H1 (cell line): ENCODE results near the gene MAST1. TPM values are rescaled to one million over a fixed set of nuclear protein-coding genes. Genes with fewer than 3 reads are reported as not detected.

ENCODE experiments used
- CBX5 ChIP-seq: fragments of 300-800, 300-1000 bp; sonication (generic); IDR thresholded peaks from 2 replicates; pipeline ENCODE4 v1.7.1; 2016; ENCODE audit warnings: antibody characterized with exemption, low read length, low read depth
- NANOG ChIP-seq: IDR thresholded peaks from 2 replicates; pipeline ENCODE4 v1.6.1; 2011; ENCODE audit warnings: low read length, low read depth, mild to moderate bottlenecking, inconsistent platforms; ENCODE audit not compliant: insufficient read depth, poor library complexity, severe bottlenecking
- RXRA ChIP-seq: IDR thresholded peaks from 2 replicates; pipeline ENCODE4 v1.6.1; 2011; ENCODE audit warnings: low read depth, mild to moderate bottlenecking, low read length, moderate library complexity; ENCODE audit not compliant: insufficient read depth
- SIN3A ChIP-seq, 2 experiments: IDR thresholded peaks in 1 of 2; conservative IDR thresholded peaks in 1 of 2; 2 replicates each; pipeline ENCODE4 v1.6.1; 2011 to 2012; ENCODE audit warnings: low read length in 2 of 2, improper control_type of control experiment in 1 of 2, low read depth in 1 of 2, mild to moderate bottlenecking in 1 of 2
- SP2 ChIP-seq: IDR thresholded peaks from 2 replicates; pipeline ENCODE4 v1.6.1; 2012; ENCODE audit warnings: mild to moderate bottlenecking, low read length, inconsistent platforms
- TEAD4 ChIP-seq: IDR thresholded peaks from 2 replicates; pipeline ENCODE4 v1.6.1; 2012; ENCODE audit warnings: low read depth, low read length, inconsistent platforms, mixed read lengths
- polyA plus RNA-seq, 7 experiments: library from polyadenylated mRNA; depleted of rRNA in 3 of 7; stranded (reverse) in 5 of 7; unstranded in 2 of 7; fragments of >200 nt in 5 of 7; fragments of 200-250 nt in 2 of 7; gene quantifications; 1 replicate in 5 of 7; 2 replicates in 1 of 7; 4 replicates in 1 of 7; pipeline versions ENCODE4 v1.2.1 to v1.2.3, GENCODE V29; 2011 to 2013; ENCODE audit warnings: missing spikeins in 2 of 7, mixed read lengths in 2 of 7
- total RNA-seq: library from RNA; stranded (reverse); fragmentation: NEBNext Ultra II Directional; extraction: Animal tissue kit (Norgen Biotek cat#: 25700); gene quantifications from 2 replicates; pipeline ENCODE4 v1.2.1, GENCODE V29; 2021
- TF ChIP-seq, protein P1 (sequence below): fragments of 300-600 bp; sonication (generic); IDR thresholded peaks from 2 replicates; pipeline ENCODE4 v1.7.1; 2012; ENCODE audit warnings: low read length, moderate library complexity, mild to moderate bottlenecking, inconsistent platforms; ENCODE audit not compliant: insufficient replicate concordance

MAST1 gene
- total and polyA plus RNA-seq, 2 of the 8 experiments (the other 6 are each of a cell fraction or from before 2014, with no cell fraction given) = 15.6 to 28.3 TPM

DNA sequence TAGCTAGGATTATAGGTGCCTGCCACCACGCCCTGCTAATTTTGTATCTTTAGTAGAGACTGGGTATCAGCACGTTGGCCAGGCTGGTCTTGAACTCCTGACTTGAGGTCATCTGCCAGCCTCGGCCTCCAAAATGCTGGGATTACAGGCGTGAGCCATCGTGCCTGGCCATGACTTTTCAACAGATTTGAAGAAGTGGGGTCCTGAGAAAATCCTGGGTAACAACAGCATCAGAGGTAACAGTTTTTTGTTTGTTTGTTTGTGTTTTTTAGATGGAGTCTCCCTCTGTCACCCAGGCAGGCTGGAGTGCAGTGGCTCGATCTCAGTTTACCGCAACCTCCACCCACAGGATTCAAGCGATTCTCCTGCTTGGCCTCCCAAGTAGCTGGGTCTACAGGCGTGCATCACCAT lies 43.3 kb upstream of the MAST1 start (continued):
- TF ChIP-seq, protein P1, sequence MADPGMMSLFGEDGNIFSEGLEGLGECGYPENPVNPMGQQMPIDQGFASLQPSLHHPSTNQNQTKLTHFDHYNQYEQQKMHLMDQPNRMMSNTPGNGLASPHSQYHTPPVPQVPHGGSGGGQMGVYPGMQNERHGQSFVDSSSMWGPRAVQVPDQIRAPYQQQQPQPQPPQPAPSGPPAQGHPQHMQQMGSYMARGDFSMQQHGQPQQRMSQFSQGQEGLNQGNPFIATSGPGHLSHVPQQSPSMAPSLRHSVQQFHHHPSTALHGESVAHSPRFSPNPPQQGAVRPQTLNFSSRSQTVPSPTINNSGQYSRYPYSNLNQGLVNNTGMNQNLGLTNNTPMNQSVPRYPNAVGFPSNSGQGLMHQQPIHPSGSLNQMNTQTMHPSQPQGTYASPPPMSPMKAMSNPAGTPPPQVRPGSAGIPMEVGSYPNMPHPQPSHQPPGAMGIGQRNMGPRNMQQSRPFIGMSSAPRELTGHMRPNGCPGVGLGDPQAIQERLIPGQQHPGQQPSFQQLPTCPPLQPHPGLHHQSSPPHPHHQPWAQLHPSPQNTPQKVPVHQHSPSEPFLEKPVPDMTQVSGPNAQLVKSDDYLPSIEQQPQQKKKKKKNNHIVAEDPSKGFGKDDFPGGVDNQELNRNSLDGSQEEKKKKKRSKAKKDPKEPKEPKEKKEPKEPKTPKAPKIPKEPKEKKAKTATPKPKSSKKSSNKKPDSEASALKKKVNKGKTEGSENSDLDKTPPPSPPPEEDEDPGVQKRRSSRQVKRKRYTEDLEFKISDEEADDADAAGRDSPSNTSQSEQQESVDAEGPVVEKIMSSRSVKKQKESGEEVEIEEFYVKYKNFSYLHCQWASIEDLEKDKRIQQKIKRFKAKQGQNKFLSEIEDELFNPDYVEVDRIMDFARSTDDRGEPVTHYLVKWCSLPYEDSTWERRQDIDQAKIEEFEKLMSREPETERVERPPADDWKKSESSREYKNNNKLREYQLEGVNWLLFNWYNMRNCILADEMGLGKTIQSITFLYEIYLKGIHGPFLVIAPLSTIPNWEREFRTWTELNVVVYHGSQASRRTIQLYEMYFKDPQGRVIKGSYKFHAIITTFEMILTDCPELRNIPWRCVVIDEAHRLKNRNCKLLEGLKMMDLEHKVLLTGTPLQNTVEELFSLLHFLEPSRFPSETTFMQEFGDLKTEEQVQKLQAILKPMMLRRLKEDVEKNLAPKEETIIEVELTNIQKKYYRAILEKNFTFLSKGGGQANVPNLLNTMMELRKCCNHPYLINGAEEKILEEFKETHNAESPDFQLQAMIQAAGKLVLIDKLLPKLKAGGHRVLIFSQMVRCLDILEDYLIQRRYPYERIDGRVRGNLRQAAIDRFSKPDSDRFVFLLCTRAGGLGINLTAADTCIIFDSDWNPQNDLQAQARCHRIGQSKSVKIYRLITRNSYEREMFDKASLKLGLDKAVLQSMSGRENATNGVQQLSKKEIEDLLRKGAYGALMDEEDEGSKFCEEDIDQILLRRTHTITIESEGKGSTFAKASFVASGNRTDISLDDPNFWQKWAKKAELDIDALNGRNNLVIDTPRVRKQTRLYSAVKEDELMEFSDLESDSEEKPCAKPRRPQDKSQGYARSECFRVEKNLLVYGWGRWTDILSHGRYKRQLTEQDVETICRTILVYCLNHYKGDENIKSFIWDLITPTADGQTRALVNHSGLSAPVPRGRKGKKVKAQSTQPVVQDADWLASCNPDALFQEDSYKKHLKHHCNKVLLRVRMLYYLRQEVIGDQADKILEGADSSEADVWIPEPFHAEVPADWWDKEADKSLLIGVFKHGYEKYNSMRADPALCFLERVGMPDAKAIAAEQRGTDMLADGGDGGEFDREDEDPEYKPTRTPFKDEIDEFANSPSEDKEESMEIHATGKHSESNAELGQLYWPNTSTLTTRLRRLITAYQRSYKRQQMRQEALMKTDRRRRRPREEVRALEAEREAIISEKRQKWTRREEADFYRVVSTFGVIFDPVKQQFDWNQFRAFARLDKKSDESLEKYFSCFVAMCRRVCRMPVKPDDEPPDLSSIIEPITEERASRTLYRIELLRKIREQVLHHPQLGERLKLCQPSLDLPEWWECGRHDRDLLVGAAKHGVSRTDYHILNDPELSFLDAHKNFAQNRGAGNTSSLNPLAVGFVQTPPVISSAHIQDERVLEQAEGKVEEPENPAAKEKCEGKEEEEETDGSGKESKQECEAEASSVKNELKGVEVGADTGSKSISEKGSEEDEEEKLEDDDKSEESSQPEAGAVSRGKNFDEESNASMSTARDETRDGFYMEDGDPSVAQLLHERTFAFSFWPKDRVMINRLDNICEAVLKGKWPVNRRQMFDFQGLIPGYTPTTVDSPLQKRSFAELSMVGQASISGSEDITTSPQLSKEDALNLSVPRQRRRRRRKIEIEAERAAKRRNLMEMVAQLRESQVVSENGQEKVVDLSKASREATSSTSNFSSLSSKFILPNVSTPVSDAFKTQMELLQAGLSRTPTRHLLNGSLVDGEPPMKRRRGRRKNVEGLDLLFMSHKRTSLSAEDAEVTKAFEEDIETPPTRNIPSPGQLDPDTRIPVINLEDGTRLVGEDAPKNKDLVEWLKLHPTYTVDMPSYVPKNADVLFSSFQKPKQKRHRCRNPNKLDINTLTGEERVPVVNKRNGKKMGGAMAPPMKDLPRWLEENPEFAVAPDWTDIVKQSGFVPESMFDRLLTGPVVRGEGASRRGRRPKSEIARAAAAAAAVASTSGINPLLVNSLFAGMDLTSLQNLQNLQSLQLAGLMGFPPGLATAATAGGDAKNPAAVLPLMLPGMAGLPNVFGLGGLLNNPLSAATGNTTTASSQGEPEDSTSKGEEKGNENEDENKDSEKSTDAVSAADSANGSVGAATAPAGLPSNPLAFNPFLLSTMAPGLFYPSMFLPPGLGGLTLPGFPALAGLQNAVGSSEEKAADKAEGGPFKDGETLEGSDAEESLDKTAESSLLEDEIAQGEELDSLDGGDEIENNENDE = no peak
- TF ChIP-seq NANOG (no peak), TEAD4 (no peak), SIN3A (conservative IDR thresholded peaks at IDR 0.05 in 1 of 2, IDR thresholded peaks at IDR 0.05 in 1 of 2; ENCODE audit: low read depth in 1 of 2, low read length in 2 of 2) (no peak), RXRA (no peak), CBX5 (no peak), SP2 (no peak)
